Tongue (tissue), 2 donors: ENCODE results near the gene HBG1. TPM values are rescaled to one million over a fixed set of nuclear protein-coding genes. Genes with fewer than 3 reads are reported as not detected.
A peak's percentile ranks its signal among the peaks of the same experiment; 100 is the strongest.
"Not testable (repeated sequence)": the region's sequence is repeated elsewhere in the genome, so short reads cannot be mapped to it uniquely, and the experiment has no call there.

Experiments used
- DNase-seq: peaks from one replicate; pipeline ENCODE4 v3.0.0-alpha.2; 2015
- total RNA-seq: library from RNA; depleted of rRNA; stranded (reverse); fragments of >200 nt; gene quantifications from one replicate; pipeline ENCODE4 v1.2.3, GENCODE V29; 2014

Gene HBG1
- total RNA-seq, result 7.5 TPM

GRCh38 chr11:5249807-5250396, at the start of gene HBG1:
TSS of gene HBG1 (minus strand) at chr11:5249857. CDS start at chr11:5249804, 53 bp downstream.
- not testable (repeated sequence) for DNase-seq

GRCh38 chr11:5298451-5298850, 48.8 kb upstream of the HBG1 start:
- DNase-seq, result no peak

- no peak for DNase-seq
These were observed 48.2 kb upstream of the HBG1 start for GRCh38 chr11:5297721-5298323.

GRCh38 chr11:5294342-5294995, 44.8 kb upstream of the HBG1 start:
- DNase-seq, result not testable (repeated sequence)

- DNase-seq, result no peak
These were observed 43.4 kb upstream of the HBG1 start for GRCh38 chr11:5293028-5293427.

GRCh38 chr11:5291207-5291838, 41.7 kb upstream of the HBG1 start:
- no peak for DNase-seq

GRCh38 chr11:5290106-5290505, 40.4 kb upstream of the HBG1 start:
- no peak for DNase-seq

- no peak for DNase-seq
These were observed 40.0 kb upstream of the HBG1 start for GRCh38 chr11:5289696-5290095.

GRCh38 chr11:5288906-5289550, 39.4 kb upstream of the HBG1 start:
- no peak for DNase-seq

- DNase-seq, result peak; percentile 7
These were observed 38.6 kb upstream of the HBG1 start for GRCh38 chr11:5288108-5288905.

GRCh38 chr11:5286901-5287300, 37.2 kb upstream of the HBG1 start:
- DNase-seq, result no peak

- no peak for DNase-seq
These were observed 36.7 kb upstream of the HBG1 start for GRCh38 chr11:5286351-5286750.

- no peak for DNase-seq
These were observed 36.2 kb upstream of the HBG1 start for GRCh38 chr11:5285703-5286340.

GRCh38 chr11:5284637-5285036, 35.0 kb upstream of the HBG1 start:
- peak; percentile 22 for DNase-seq

GRCh38 chr11:5283882-5284281, 34.2 kb upstream of the HBG1 start:
- DNase-seq, result no peak

GRCh38 chr11:5283086-5283485, 33.4 kb upstream of the HBG1 start:
- no peak for DNase-seq

- no peak for DNase-seq
These were observed 33.0 kb upstream of the HBG1 start for GRCh38 chr11:5282628-5283027.

GRCh38 chr11:5281596-5281995, 31.9 kb upstream of the HBG1 start:
- DNase-seq, result no peak

GRCh38 chr11:5280582-5281102, 31.0 kb upstream of the HBG1 start:
- peak; percentile 39 for DNase-seq

GRCh38 chr11:5279471-5280090, 29.9 kb upstream of the HBG1 start:
- no peak for DNase-seq
